ENCODE measurements around the gene TBP.

DNA sequence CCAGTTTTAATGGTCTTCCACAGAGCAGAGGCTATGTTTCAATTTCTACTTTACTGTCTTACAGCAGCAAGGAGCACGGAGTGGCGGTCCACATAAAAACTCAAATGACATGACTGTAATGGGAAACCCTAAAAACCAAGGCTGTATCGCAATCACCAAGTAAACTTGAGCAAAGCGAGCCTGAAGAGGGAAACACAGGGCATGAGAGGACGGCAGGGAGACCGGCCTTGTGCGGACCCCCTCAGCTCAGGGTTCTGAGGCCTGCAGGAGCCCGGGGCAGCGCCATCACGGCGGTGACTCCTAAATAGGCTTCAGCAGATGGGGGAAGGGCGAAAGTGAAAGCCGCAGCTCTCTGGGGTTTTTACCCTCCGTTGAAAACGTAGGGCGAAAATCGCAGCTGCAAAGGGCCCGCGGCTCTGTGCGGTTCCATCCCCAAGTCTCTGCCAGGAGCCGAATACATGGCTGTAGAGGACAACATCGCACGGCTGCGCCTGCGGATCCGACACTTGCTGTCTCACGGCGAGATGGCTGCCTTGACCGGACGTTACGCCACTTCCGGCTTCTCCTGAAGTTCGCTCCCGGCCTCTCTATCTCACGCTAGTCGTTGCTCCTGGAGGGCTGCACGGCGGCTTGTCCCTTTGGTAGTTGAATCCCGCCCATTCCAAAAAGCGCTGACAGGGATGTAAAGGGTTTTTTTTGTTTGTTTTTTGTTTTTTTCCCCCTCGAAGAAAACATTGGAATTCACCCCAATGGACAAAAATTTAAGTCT, 1.2 kb upstream of the TBP start, which contains the start of gene PSMB1:
- TF ChIP-seq, protein P1, sequence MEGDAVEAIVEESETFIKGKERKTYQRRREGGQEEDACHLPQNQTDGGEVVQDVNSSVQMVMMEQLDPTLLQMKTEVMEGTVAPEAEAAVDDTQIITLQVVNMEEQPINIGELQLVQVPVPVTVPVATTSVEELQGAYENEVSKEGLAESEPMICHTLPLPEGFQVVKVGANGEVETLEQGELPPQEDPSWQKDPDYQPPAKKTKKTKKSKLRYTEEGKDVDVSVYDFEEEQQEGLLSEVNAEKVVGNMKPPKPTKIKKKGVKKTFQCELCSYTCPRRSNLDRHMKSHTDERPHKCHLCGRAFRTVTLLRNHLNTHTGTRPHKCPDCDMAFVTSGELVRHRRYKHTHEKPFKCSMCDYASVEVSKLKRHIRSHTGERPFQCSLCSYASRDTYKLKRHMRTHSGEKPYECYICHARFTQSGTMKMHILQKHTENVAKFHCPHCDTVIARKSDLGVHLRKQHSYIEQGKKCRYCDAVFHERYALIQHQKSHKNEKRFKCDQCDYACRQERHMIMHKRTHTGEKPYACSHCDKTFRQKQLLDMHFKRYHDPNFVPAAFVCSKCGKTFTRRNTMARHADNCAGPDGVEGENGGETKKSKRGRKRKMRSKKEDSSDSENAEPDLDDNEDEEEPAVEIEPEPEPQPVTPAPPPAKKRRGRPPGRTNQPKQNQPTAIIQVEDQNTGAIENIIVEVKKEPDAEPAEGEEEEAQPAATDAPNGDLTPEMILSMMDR (IDR thresholded peaks at IDR 0.05; ENCODE audit: insufficient read depth, low read length) = no peak
- TF ChIP-seq, protein P2, sequence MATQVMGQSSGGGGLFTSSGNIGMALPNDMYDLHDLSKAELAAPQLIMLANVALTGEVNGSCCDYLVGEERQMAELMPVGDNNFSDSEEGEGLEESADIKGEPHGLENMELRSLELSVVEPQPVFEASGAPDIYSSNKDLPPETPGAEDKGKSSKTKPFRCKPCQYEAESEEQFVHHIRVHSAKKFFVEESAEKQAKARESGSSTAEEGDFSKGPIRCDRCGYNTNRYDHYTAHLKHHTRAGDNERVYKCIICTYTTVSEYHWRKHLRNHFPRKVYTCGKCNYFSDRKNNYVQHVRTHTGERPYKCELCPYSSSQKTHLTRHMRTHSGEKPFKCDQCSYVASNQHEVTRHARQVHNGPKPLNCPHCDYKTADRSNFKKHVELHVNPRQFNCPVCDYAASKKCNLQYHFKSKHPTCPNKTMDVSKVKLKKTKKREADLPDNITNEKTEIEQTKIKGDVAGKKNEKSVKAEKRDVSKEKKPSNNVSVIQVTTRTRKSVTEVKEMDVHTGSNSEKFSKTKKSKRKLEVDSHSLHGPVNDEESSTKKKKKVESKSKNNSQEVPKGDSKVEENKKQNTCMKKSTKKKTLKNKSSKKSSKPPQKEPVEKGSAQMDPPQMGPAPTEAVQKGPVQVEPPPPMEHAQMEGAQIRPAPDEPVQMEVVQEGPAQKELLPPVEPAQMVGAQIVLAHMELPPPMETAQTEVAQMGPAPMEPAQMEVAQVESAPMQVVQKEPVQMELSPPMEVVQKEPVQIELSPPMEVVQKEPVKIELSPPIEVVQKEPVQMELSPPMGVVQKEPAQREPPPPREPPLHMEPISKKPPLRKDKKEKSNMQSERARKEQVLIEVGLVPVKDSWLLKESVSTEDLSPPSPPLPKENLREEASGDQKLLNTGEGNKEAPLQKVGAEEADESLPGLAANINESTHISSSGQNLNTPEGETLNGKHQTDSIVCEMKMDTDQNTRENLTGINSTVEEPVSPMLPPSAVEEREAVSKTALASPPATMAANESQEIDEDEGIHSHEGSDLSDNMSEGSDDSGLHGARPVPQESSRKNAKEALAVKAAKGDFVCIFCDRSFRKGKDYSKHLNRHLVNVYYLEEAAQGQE (IDR thresholded peaks at IDR 0.05; ENCODE audit: insufficient replicate concordance, low read depth) = no peak
